Lower leg skin (tissue), 3 donors: Measurements from ENCODE around the gene EHMT1.

ENCODE experiments used
- CTCF ChIP-seq, 3 donors: fragments of 450-650 bp; IDR thresholded peaks; one replicate each; pipeline ENCODE4 v1.5.1; 2016; ENCODE audit warnings: antibody characterized with exemption in 3 of 3, mild to moderate bottlenecking in 3 of 3, moderate library complexity in 2 of 3
- POLR2A ChIP-seq, 2 donors: fragments of 450-650 bp; IDR thresholded peaks; one replicate each; pipeline ENCODE4 v1.6.1; 2016 to 2017; ENCODE audit warnings: antibody characterized with exemption in 2 of 2, mild to moderate bottlenecking in 1 of 2, moderate library complexity in 1 of 2

- TF ChIP-seq CTCF (IDR thresholded peaks at IDR 0.05) (no peak), POLR2A (IDR thresholded peaks at IDR 0.05) (no peak)
These were observed 25.6 kb upstream of the EHMT1 start for GRCh38 chr9:137593176-137593575.
